Glomerular visceral epithelial cell (primary cell): ENCODE results near the gene MC5R.

Experiments used
- DNase-seq: peaks from one replicate; pipeline ENCODE4 v3.0.0-alpha.2; 2016; ENCODE audit errors: extremely low spot score

Gene MC5R

GRCh38 chr18:13823707-13824395, at the start of gene MC5R:
MC5R (plus strand) TSS chr18:13824149; CDS start chr18:13825766, 1,617 bp downstream.
- DNase-seq = peak; percentile 62

- DNase-seq = no peak
Measured at GRCh38 chr18:13775058-13775457, 48.9 kb upstream of the MC5R start.

GRCh38 chr18:13791181-13791580, 32.8 kb upstream of the MC5R start:
- DNase-seq = peak; percentile 12

- no peak for DNase-seq
Measured at GRCh38 chr18:13793819-13794218, 30.1 kb upstream of the MC5R start.

- DNase-seq = no peak
Measured at GRCh38 chr18:13796515-13796914, 27.4 kb upstream of the MC5R start.

GRCh38 chr18:13797157-13797611, 26.8 kb upstream of the MC5R start:
- peak; percentile 77 for DNase-seq

- no peak for DNase-seq
Measured at GRCh38 chr18:13799396-13799795, 24.6 kb upstream of the MC5R start.

GRCh38 chr18:13800505-13801259, 23.3 kb upstream of the MC5R start:
- DNase-seq = peak; percentile 75

GRCh38 chr18:13801260-13801601, 22.7 kb upstream of the MC5R start:
- no peak for DNase-seq

- no peak for DNase-seq
Measured at GRCh38 chr18:13804305-13804704, 19.6 kb upstream of the MC5R start.

GRCh38 chr18:13808294-13809042, 15.5 kb upstream of the MC5R start:
- DNase-seq = no peak

- no peak for DNase-seq
Measured at GRCh38 chr18:13809043-13809430, 14.9 kb upstream of the MC5R start.

- DNase-seq = no peak
Measured at GRCh38 chr18:13809531-13810255, 14.3 kb upstream of the MC5R start.

GRCh38 chr18:13810950-13811485, 12.9 kb upstream of the MC5R start:
- DNase-seq = no peak

- no peak for DNase-seq
Measured at GRCh38 chr18:13811993-13812392, 12.0 kb upstream of the MC5R start.

GRCh38 chr18:13813271-13813849, 10.6 kb upstream of the MC5R start:
- DNase-seq = peak; percentile 61

- DNase-seq = no peak
Measured at GRCh38 chr18:13826209-13826608, 2.3 kb downstream of the MC5R start.

- DNase-seq = no peak
Measured at GRCh38 chr18:13831864-13832508, 8.0 kb downstream of the MC5R start.

- no peak for DNase-seq
Measured at GRCh38 chr18:13834496-13835015, 10.6 kb downstream of the MC5R start.

GRCh38 chr18:13835202-13835601, 11.3 kb downstream of the MC5R start:
- no peak for DNase-seq

GRCh38 chr18:13836559-13836958, 12.6 kb downstream of the MC5R start:
- DNase-seq = no peak
